NCI-H2227 (cell line): Measurements from ENCODE around the gene GIGYF2.

ENCODE experiments used
- DNase-seq: peaks from one replicate; lab custom pipeline; 2025; ENCODE audit not compliant: unreplicated experiment; lab: John Stamatoyannopoulos, UW

GIGYF2 gene

DNA sequence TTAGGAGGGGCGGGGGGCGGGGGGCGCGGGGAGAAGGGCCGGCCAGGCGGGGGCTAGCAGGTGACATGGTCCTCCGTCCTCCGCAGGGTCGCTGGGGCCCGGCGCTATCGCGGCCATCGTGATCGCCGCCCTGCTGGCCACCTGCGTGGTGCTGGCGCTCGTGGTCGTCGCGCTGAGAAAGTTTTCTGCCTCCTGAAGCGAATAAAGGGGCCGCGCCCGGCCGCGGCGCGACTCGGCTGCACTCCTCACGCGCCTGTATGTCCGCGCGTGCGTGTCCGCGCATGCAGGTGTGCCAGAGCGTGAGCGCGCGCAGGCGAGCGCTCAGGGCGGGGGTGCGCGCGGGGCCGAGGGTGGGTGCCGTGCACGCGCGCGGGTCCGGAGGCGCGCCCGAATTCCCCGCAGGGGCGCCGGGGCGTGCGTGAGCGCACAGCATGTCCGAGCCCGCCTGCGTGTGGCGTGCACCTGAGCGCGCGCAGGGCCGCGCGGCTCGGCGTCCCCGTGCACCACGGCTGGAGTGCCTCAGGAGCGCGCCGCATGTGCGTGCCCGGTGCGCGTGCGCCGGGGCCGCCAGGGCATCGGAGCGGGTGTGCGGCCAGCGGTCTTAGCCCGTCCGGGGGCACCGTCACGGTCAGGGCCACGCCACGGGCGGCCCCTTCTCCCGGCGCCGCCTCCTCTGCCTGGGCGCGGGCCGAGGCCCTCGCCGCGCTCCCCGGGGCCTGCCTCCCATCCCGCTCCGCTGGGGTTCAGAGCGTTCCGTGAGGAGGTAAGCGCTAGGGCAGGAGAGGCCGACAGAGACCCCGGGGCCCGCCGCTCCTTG, 179.2 kb downstream of the GIGYF2 start:
- peak; percentile 85 for DNase-seq

- no peak for DNase-seq
Measured at GRCh38 chr2:232876978-232877441, 179.9 kb downstream of the GIGYF2 start.

- DNase-seq: no peak
Measured at GRCh38 chr2:232877940-232878511, 180.9 kb downstream of the GIGYF2 start.

- DNase-seq: no peak
Measured at GRCh38 chr2:232878855-232879617, 181.9 kb downstream of the GIGYF2 start.

- DNase-seq: no peak
Measured at GRCh38 chr2:232879618-232880494, 182.7 kb downstream of the GIGYF2 start.

DNA sequence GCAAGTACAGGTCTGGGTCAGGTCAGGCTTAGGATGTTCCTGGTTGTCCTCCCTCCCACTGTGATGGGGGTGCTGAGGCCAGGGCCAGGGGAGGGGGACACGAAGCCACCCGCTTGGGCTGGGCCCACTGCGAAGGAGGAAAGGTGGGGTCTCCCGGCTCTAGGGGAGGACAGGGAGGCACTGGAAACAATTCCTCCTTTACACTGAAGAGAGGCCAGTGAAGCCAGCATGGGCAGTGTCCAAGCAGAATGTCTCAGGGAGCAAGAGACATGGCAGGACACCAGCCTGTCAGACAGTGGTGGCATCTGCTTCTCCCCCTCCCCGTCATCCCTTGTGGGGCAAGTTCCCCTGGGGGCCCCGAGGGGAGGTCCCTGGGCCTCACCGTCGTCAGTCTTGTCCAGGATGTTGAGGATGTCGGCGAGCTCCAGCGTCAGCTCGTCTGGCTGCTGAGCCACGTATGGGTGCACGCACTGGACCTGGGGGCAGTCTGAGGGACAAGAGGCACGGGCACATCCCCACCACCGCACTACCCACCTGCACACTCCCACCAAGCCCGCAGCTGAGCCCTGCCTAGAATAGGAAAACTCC, 183.7 kb downstream of the GIGYF2 start:
- no peak for DNase-seq

GRCh38 chr2:232882085-232882484, 185.0 kb downstream of the GIGYF2 start:
- DNase-seq: no peak

DNA sequence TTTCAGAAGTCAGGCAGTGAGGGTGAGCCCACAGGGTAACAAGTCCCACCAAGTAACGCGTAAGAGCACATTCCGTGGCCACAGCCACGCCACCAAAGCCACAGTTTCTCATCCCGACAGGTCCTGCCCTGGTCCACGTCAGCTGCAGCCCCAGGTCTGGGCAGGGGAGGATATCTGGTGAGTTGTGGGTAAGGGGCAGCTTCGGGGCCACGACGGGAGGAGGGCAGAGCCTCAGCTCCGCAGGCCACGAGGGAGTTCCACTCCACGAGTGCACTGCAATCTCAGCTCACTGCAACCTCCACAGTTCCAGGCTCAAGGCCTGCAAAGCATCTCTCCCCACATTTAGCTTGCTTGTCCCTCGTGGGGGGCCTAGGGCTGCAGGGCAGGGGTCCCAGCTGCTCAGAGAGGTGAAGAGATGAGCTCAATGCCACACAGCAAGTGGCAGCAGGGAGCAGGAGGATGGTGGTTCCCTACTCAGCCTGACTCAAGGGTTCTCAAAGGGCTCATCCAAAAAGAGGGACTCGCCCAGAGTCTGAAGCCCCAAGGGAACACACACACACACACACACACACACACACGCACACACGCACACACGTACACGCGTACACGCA, 185.5 kb downstream of the GIGYF2 start:
- no peak for DNase-seq

GRCh38 chr2:232883116-232883721, 186.1 kb downstream of the GIGYF2 start:
- no peak for DNase-seq

DNA sequence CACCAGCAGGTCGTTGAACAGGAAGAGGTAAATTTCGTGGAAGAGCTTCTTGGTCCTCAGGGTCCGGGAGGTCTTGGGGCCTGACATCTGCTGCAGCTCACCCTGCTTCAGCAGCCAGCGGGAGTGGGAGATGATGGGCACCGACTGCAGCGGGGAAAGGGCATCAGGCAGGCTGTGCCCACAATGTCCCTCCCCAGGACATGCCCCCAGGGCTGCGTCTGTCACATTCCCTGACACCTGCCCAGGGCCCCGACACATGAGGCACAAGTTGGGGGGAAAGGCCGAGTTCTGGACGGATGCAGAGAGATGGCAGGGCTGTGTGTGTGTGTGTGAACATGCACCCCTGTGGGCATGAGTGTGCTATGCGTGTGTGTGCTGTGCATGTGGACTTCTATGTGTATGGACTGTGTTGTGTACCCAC, 186.9 kb downstream of the GIGYF2 start:
- no peak for DNase-seq

- DNase-seq: no peak
Measured at GRCh38 chr2:232884549-232885263, 187.6 kb downstream of the GIGYF2 start.

DNA sequence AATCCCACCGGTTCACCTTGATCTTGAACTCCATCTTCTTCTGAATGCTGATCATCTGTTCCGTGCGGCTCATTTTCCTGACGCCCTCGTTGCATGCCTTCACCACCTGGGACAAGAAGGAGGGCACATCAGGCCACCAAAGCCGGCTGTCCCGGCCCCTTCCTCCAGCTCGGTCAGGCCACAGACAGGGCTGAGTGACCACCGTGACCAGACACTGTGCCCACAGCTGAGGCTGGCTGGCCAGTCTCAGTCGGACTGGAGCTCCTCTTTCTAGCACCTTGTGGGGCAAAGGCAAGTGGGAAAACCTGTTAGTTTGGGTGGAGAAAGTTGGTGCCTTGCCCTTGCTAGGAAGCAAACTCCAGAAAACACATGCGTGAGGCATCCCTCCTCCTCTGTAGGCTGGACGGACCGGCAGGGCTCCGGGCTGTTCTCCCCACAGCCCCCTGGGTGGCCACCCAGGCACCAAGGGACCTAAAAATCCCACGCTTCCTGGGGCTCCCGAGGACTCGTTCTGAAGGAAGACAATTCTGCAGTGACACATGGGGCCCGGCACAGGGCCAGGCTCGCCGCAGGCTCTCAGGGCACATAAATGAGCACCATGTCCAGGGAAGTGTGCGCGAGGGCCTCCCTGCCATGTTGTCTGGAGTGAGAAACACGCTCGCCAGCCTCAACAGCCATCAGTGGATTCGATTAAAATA, 188.3 kb downstream of the GIGYF2 start:
- no peak for DNase-seq

DNA sequence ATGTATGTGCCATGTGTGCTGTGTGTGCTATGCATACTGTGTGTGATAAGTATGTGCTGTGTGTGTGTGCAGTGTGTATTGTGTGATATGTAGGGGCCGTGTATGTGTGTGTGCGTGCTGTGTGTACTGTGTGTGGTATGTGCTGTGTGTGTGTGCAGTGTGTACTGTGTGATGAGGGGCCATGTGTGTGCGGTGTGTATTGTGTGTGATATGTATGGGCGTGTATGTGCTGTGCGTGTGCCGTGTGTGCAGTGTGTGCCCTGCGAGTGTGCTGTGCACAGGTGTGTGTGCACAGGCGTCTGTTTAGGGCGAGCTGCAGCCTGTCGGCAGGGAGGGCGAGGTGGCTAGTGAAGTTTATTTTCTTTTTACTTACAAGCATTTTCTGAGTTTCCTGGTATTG, 189.0 kb downstream of the GIGYF2 start:
- no peak for DNase-seq

GRCh38 chr2:232886632-232887031, 189.5 kb downstream of the GIGYF2 start:
- no peak for DNase-seq

GRCh38 chr2:232887171-232887850, 190.2 kb downstream of the GIGYF2 start:
- no peak for DNase-seq

DNA sequence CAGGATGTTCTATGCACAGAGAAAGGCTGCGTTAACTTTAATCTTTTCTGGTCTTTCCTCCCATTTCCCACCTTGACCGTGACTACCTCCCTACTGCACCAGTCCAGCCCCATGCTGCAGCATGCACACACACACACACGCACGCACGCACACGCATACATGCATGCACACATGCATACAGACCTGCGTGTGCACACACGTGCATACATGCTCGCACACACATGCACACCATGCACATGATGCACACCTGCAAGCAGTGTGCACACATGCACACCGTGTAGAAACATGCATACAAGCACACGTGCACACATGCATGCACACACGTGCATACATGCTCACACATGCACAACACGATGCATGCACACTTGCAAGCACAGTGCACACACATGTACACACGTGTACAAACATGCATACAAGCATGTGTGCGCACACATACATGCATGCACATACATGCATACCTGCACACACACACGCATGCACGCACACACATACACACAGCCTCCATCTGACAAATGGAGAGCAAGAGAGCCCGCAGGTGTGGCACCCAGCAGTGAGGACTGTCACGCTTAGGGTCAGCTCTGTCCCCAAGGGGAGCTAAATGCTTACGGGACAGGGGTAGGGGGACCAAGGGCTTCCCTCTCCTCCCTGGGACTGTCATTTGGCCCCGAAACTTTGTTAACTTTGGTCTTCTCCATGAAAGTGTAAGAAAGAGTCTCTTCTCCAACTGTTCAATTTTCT, 191.1 kb downstream of the GIGYF2 start:
- DNase-seq: no peak

- no peak for DNase-seq
Measured at GRCh38 chr2:232888839-232889529, 191.9 kb downstream of the GIGYF2 start.
